Measurements from ENCODE around the gene SYNDIG1.

DNA sequence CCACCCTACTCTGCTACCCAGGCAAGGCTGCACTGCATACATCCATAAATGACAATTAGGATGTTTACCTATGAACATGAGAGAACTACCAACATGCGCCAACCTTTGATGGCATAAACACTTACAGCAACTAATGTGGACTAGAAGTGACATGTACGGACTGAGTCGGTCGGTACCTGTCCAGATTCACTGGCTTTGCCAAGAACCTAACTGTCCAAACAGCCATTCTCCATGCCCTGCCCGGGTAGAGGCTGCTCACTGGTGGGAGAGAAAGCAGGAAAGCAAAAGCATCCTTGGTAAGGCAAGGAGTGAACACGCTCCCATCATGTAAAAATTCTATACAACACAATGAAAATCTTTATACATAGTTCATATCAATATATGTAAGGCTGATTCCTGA, 30.0 kb downstream of the SYNDIG1 start:
- TF ChIP-seq CTCF (IDR thresholded peaks at IDR 0.05), result no peak
- TF ChIP-seq POLR2A (IDR thresholded peaks at IDR 0.05), result no peak

All from lower leg skin (tissue), 3 donors.